SK-N-SH (cell line): ENCODE measurements around the gene UBTD1. TPM values are rescaled to one million over a fixed set of nuclear protein-coding genes. Genes with fewer than 3 reads are reported as not detected.
A peak's percentile ranks its signal among the peaks of the same experiment; 100 is the strongest.

Experiments
- CHD2 ChIP-seq: fragments of 150-350 bp; IDR thresholded peaks from 2 replicates; pipeline ENCODE4 v1.6.1; 2018; ENCODE audit warnings: low read length; ENCODE audit not compliant: partially characterized antibody
- EZH2phosphoT487 ChIP-seq: fragments of 200-600 bp; sonication (generic); IDR thresholded peaks from 2 replicates; pipeline ENCODE4 v1.6.1; 2017; ENCODE audit warnings: low read depth, mixed run types, mild to moderate bottlenecking, antibody characterized with exemption, moderate library complexity, borderline replicate concordance
- FOSL2 ChIP-seq: IDR thresholded peaks from 2 replicates; pipeline ENCODE4 v1.4.0; 2012; ENCODE audit warnings: low read depth, mild to moderate bottlenecking, moderate library complexity, borderline replicate concordance
- GABPA ChIP-seq: IDR thresholded peaks from 2 replicates; pipeline ENCODE4 v1.4.0; 2012; ENCODE audit warnings: low read depth, mild to moderate bottlenecking
- GATA2 ChIP-seq: sonication (generic); formaldehyde crosslinking; IDR thresholded peaks from 2 replicates; pipeline ENCODE4 v1.5.0; 2020; ENCODE audit warnings: mild to moderate bottlenecking, missing genetic modification reagents
- MEF2A ChIP-seq: IDR thresholded peaks from 2 replicates; pipeline ENCODE4 v1.4.0; 2012; ENCODE audit warnings: low read depth, borderline replicate concordance
- NFIC ChIP-seq: IDR thresholded peaks from 2 replicates; pipeline ENCODE4 v1.4.0; 2012; ENCODE audit warnings: borderline replicate concordance
- NRF1 ChIP-seq: IDR thresholded peaks from 2 replicates; pipeline ENCODE4 v1.6.1; 2012; ENCODE audit warnings: low read depth, mild to moderate bottlenecking, low read length
- POLR2AphosphoS5 ChIP-seq: IDR thresholded peaks from 2 replicates; pipeline ENCODE4 v1.6.1; 2012; ENCODE audit warnings: low read depth, low read length
- RAD21 ChIP-seq: IDR thresholded peaks from 2 replicates; pipeline ENCODE4 v1.6.1; 2012; ENCODE audit warnings: mild to moderate bottlenecking, low read length
- SMC3 ChIP-seq: IDR thresholded peaks from 2 replicates; pipeline ENCODE4 v1.6.1; 2012; ENCODE audit warnings: low read depth, low read length, improper control_type of control experiment
- TAF1 ChIP-seq: IDR thresholded peaks from 2 replicates; pipeline ENCODE4 v1.6.1; 2012; ENCODE audit warnings: low read depth, mild to moderate bottlenecking, low read length, moderate library complexity, borderline replicate concordance
- TEAD4 ChIP-seq: IDR thresholded peaks from 2 replicates; pipeline ENCODE4 v1.4.0; 2012; ENCODE audit warnings: mild to moderate bottlenecking, borderline replicate concordance; ENCODE audit not compliant: insufficient read depth
- YY1 ChIP-seq: IDR thresholded peaks from 2 replicates; pipeline ENCODE4 v1.4.0; 2012; ENCODE audit warnings: low read depth, mild to moderate bottlenecking
- polyA plus RNA-seq, 3 experiments: library from polyadenylated mRNA; depleted of rRNA; stranded (reverse); fragments of >200 nt; gene quantifications; 2 replicates each; pipeline ENCODE4 v1.2.3, GENCODE V29; 2012
- TF ChIP-seq, protein P1 (sequence below): IDR thresholded peaks from 2 replicates; pipeline ENCODE4 v1.4.0; 2012; ENCODE audit warnings: low read depth
- TF ChIP-seq, protein P2 (sequence below): fragments of 150-350 bp; IDR thresholded peaks from 2 replicates; pipeline ENCODE4 v1.6.1; 2017; ENCODE audit warnings: antibody characterized with exemption, low read length, low read depth, borderline replicate concordance
- TF ChIP-seq, protein P3 (sequence below): fragments of 150-350 bp; IDR thresholded peaks from 2 replicates; pipeline ENCODE4 v1.6.1; 2016; ENCODE audit warnings: mild to moderate bottlenecking, low read depth, low read length
- TF ChIP-seq, protein P4 (sequence below): IDR thresholded peaks from 2 replicates; pipeline ENCODE4 v1.4.0; 2012; ENCODE audit warnings: low read depth, borderline replicate concordance
- TF ChIP-seq, protein P5 (sequence below): IDR thresholded peaks from 2 replicates; pipeline ENCODE4 v1.4.0; 2012; ENCODE audit warnings: low read depth, borderline replicate concordance

Gene UBTD1
- polyA plus RNA-seq, 1 of the 3 experiments (the other 2 are of a cell fraction): 38.8 TPM

DNA sequence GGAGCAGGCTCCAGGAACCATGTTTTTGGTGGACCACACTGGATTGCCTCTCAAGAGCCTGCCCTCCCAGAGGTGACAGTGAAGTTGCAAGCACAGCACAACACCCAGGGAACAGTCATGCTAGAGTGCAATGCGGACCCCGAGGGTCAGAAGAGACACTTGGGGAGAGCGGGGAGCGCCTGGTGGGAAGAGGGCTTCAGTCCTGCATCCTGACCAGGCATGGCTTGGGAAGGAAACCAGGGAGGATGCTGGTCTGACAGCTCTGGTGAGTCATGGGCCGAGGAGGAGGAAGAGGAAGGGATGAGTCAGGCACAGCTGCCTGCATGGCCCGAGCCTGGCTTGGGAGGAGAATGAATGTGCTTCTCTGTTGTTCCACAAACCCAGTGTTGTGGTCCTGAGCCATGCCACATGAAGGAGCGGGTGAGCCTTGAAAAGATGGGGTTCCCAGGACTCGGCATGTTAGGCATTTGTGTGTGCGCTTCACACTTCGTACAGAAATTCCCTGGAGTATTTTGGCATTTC is 44.4 kb downstream of the UBTD1 start (continued):
- TF ChIP-seq, protein P1, sequence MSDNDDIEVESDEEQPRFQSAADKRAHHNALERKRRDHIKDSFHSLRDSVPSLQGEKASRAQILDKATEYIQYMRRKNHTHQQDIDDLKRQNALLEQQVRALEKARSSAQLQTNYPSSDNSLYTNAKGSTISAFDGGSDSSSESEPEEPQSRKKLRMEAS: peak; percentile 93
- TF ChIP-seq EZH2phosphoT487 (no peak), YY1 (no peak), NFIC (peak; percentile 67), GATA2 (no peak), GABPA (no peak; the same call in 1 of the 2 replicates), SMC3 (no peak), NRF1 (no peak), POLR2AphosphoS5 (peak; percentile 79), CHD2 (no peak), RAD21 (no peak), MEF2A (no peak), TAF1 (0 out of 2 replicates have a peak, but pooled peaks have one; percentile 20), FOSL2 (peak; percentile 100), TEAD4 (no peak; the same call in 1 of the 2 replicates)
- TF ChIP-seq, protein P2, sequence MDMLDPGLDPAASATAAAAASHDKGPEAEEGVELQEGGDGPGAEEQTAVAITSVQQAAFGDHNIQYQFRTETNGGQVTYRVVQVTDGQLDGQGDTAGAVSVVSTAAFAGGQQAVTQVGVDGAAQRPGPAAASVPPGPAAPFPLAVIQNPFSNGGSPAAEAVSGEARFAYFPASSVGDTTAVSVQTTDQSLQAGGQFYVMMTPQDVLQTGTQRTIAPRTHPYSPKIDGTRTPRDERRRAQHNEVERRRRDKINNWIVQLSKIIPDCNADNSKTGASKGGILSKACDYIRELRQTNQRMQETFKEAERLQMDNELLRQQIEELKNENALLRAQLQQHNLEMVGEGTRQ: no peak
- TF ChIP-seq, protein P3, sequence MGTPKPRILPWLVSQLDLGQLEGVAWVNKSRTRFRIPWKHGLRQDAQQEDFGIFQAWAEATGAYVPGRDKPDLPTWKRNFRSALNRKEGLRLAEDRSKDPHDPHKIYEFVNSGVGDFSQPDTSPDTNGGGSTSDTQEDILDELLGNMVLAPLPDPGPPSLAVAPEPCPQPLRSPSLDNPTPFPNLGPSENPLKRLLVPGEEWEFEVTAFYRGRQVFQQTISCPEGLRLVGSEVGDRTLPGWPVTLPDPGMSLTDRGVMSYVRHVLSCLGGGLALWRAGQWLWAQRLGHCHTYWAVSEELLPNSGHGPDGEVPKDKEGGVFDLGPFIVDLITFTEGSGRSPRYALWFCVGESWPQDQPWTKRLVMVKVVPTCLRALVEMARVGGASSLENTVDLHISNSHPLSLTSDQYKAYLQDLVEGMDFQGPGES: no peak
- TF ChIP-seq, protein P4, sequence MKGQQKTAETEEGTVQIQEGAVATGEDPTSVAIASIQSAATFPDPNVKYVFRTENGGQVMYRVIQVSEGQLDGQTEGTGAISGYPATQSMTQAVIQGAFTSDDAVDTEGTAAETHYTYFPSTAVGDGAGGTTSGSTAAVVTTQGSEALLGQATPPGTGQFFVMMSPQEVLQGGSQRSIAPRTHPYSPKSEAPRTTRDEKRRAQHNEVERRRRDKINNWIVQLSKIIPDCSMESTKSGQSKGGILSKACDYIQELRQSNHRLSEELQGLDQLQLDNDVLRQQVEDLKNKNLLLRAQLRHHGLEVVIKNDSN: no peak
- TF ChIP-seq, protein P5, sequence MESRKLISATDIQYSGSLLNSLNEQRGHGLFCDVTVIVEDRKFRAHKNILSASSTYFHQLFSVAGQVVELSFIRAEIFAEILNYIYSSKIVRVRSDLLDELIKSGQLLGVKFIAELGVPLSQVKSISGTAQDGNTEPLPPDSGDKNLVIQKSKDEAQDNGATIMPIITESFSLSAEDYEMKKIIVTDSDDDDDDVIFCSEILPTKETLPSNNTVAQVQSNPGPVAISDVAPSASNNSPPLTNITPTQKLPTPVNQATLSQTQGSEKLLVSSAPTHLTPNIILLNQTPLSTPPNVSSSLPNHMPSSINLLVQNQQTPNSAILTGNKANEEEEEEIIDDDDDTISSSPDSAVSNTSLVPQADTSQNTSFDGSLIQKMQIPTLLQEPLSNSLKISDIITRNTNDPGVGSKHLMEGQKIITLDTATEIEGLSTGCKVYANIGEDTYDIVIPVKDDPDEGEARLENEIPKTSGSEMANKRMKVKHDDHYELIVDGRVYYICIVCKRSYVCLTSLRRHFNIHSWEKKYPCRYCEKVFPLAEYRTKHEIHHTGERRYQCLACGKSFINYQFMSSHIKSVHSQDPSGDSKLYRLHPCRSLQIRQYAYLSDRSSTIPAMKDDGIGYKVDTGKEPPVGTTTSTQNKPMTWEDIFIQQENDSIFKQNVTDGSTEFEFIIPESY: no peak
